ENCODE measurements around the gene TBC1D3E.
"Not testable (repeated sequence)": the region's sequence is repeated elsewhere in the genome, so short reads cannot be mapped to it uniquely, and the experiment has no call there.

The TBC1D3E gene

GRCh38 chr17:38127651-38128050 is at the start of gene TBC1D3E:
Gene TBC1D3E, plus strand, starts transcription at chr17:38127951. Its CDS starts 1,545 bp downstream, at chr17:38129496.
- not testable (repeated sequence) for DNase-seq (ENCODE audit: low spot score)

DNA sequence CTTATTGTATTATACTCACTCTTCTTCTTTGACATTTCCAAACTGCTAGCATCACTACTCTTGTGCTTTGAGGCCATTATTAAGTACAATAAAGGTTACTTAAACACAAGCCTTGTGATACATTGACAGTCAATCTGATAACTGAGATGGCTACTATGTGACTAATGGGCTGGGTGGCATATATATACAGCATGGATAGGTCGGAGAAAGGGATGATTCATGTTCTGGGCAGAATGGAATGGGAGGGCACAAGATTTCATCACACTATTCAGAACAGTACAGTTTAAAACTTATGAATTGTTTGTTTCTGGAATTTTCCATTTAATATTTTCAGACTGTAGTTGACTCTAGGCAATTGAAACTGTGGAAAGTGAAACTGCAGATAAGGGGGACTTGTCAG is 40.4 kb upstream of the TBC1D3E start:
- not testable (repeated sequence) for DNase-seq (ENCODE audit: low spot score)

GRCh38 chr17:38088120-38088519 is 39.6 kb upstream of the TBC1D3E start:
- not testable (repeated sequence) for DNase-seq (ENCODE audit: low spot score)

DNA sequence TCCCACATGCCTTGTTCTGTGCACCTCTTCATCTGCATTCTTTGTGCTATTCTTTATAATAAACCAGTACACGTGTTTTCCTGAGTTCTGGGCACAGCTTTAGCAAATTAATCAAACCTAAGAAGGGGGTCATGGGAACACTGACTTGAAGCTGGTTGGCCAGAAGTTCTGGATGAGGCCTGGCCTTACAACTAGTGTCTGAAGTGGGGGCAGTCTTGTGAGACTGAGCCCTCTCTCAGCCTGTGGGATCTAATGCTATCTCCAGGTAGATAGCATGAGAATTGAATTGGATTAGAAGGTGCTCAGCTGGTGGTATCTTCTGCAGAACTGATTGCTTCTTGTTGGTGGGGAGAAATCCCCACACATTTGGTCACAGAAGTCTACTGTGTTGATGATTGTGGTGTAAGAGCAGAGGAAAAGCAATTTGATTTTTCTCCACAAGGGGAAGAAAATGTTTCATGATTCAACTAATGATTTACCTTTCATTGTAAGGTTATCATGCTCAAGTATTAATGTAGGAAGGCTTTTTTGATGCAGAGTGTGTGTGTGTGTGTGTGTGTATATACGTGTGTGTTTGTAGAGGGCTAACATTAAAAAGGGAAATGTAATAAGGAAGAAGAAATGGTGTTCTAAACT is 33.6 kb upstream of the TBC1D3E start:
- DNase-seq (ENCODE audit: low spot score): not testable (repeated sequence)

GRCh38 chr17:38099262-38099661 is 28.5 kb upstream of the TBC1D3E start:
- not testable (repeated sequence) for DNase-seq (ENCODE audit: low spot score)

- not testable (repeated sequence) for DNase-seq (ENCODE audit: low spot score)
Observed at GRCh38 chr17:38119829-38120228, 7.9 kb upstream of the TBC1D3E start.

- not testable (repeated sequence) for DNase-seq (ENCODE audit: low spot score)
Observed at GRCh38 chr17:38134860-38135259, 7.1 kb downstream of the TBC1D3E start.
